OCI-LY7 (cell line): ENCODE measurements around the gene RET.

ENCODE experiments used
- EZH2phosphoT487 ChIP-seq: fragments of 200-600 bp; sonication (generic); IDR thresholded peaks from 2 replicates; pipeline ENCODE4 v1.6.1; 2018; ENCODE audit warnings: low read depth, borderline replicate concordance, mild to moderate bottlenecking, mixed run types, antibody characterized with exemption, low read length, moderate library complexity, mixed read lengths
- TF ChIP-seq, protein P1 (sequence below): fragments of 200-600 bp; sonication (generic); conservative IDR thresholded peaks from 2 replicates; pipeline ENCODE4 v1.5.1; 2014; ENCODE audit warnings: mild to moderate bottlenecking, antibody characterized with exemption, low read length, moderate library complexity, mixed read lengths

DNA sequence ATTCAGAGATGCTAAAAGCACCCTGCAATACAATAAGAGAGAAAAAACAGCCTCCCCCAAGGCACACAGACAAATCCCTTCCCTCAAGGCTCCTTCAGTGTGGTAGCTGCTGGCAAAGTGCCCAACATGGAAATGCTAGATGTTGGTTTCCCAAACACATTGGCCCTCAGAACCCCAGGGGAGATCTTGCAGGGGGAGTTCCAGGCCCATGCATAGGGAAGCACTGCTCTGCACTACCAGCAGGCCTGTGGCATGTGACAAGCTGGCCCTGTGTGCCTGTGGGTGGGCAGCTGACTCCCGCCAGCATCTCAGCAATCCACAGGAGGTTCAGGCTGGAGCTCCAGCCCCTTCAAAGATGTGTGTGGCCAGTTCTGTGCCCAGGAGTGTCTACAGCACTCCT is 44.6 kb downstream of the RET start:
- TF ChIP-seq, protein P1, sequence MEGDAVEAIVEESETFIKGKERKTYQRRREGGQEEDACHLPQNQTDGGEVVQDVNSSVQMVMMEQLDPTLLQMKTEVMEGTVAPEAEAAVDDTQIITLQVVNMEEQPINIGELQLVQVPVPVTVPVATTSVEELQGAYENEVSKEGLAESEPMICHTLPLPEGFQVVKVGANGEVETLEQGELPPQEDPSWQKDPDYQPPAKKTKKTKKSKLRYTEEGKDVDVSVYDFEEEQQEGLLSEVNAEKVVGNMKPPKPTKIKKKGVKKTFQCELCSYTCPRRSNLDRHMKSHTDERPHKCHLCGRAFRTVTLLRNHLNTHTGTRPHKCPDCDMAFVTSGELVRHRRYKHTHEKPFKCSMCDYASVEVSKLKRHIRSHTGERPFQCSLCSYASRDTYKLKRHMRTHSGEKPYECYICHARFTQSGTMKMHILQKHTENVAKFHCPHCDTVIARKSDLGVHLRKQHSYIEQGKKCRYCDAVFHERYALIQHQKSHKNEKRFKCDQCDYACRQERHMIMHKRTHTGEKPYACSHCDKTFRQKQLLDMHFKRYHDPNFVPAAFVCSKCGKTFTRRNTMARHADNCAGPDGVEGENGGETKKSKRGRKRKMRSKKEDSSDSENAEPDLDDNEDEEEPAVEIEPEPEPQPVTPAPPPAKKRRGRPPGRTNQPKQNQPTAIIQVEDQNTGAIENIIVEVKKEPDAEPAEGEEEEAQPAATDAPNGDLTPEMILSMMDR: no peak
- no peak for TF ChIP-seq EZH2phosphoT487
